CD4-positive, alpha-beta T cell (primary cell): ENCODE measurements around the gene APPL2. TPM values are rescaled to one million over a fixed set of nuclear protein-coding genes. Genes with fewer than 3 reads are reported as not detected.

Source experiments
- ATAC-seq: fragments of 200-7000 bp; cut with Tn5 transposase; one replicate; pipeline ENCODE4 v1.10.0; 2022; ENCODE audit warnings: mild to moderate bottlenecking; ENCODE audit not compliant: poor library complexity
- CTCF ChIA-PET: fragments of 350-600 bp; sonication (Branson Sonifier 250); formaldehyde crosslinking; loops from one replicate; lab custom pipeline; 2021; ENCODE audit warnings: antibody characterized with exemption, inconsistent platforms; lab: Charles Lee
- POLR2A ChIA-PET: fragments of 350-600 bp; sonication (Branson Sonifier 250); formaldehyde crosslinking; loops from one replicate; lab custom pipeline; 2021; ENCODE audit warnings: antibody characterized with exemption, inconsistent platforms; lab: Charles Lee
- DNase-seq, 14 experiments: peaks; one replicate each; pipeline ENCODE4 v3.0.0-alpha.2; 2013 to 2020; ENCODE audit warnings: mixed read lengths in 2 of 14
- H3K27ac ChIP-seq, 2 donors: one replicate each; pipeline versions ENCODE4 v1.5.1 to v1.7.0; 2013; ENCODE audit warnings: low read length in 2 of 2, low read depth in 1 of 2, mild to moderate bottlenecking in 1 of 2
- H3K27me3 ChIP-seq, 2 experiments: 1 replicate in 1 of 2; 2 replicates in 1 of 2; pipeline versions ENCODE4 v1.6.1 to v1.7.0; 2013; ENCODE audit warnings: low read length in 2 of 2, control low read depth in 1 of 2, mild to moderate bottlenecking in 1 of 2, moderate library complexity in 1 of 2; ENCODE audit not compliant: insufficient read depth in 2 of 2, control insufficient read depth in 1 of 2
- H3K36me3 ChIP-seq: one replicate; pipeline ENCODE4 v1.6.1; 2013; ENCODE audit warnings: low read length, control low read depth; ENCODE audit not compliant: insufficient read depth
- H3K4me1 ChIP-seq: one replicate; pipeline ENCODE4 v1.6.1; 2013; ENCODE audit warnings: low read length, control low read depth; ENCODE audit not compliant: insufficient read depth
- H3K4me3 ChIP-seq: one replicate; pipeline ENCODE4 v1.5.1; 2013; ENCODE audit warnings: mild to moderate bottlenecking, low read length, moderate library complexity
- H3K9me3 ChIP-seq, 2 experiments: 1 replicate in 1 of 2; 2 replicates in 1 of 2; pipeline versions ENCODE4 v1.6.1 to v1.7.0; 2013; ENCODE audit warnings: low read length in 2 of 2, mild to moderate bottlenecking in 2 of 2, control low read depth in 1 of 2, moderate library complexity in 1 of 2; ENCODE audit not compliant: control insufficient read depth in 1 of 2, insufficient read depth in 1 of 2
- H3K27ac Mint-ChIP-seq: one replicate; pipeline ENCODE4 v1.8.0; 2020; ENCODE audit warnings: mixed read lengths
- H3K27me3 Mint-ChIP-seq: one replicate; pipeline ENCODE4 v1.8.0; 2021; ENCODE audit warnings: mixed read lengths
- H3K36me3 Mint-ChIP-seq: one replicate; pipeline ENCODE4 v1.8.0; 2021; ENCODE audit warnings: low read depth, mixed read lengths
- H3K4me1 Mint-ChIP-seq: one replicate; pipeline ENCODE4 v1.8.0; 2021; ENCODE audit warnings: low read depth, mixed read lengths
- H3K4me3 Mint-ChIP-seq: one replicate; pipeline ENCODE4 v1.8.0; 2020; ENCODE audit warnings: mild to moderate bottlenecking, mixed read lengths
- H3K9me3 Mint-ChIP-seq: one replicate; pipeline ENCODE4 v1.8.0; 2020; ENCODE audit warnings: mixed read lengths
- intact Hi-C, 2 experiments: fragments of 100-400 bp; cut with DNase I in 1 of 2; cut with micrococcal nuclease in 1 of 2; formaldehyde crosslinking; loops; one replicate each; pipeline versions ENCODE4 v1.15.1 to v1.9.0; 2023 to 2025; cut with DNase I, micrococcal nuclease
- total RNA-seq, 174 experiments: library from RNA in 2 of 174; stranded (reverse) in 2 of 174; gene quantifications; one replicate each; pipeline ENCODE4 v1.2.3 and lab custom pipeline; 2021 to 2026
- TF ChIP-seq, protein P1 (sequence below): fragments of 200-600 bp; IDR thresholded peaks from one replicate; pipeline ENCODE4 v1.8.0; 2022; ENCODE audit warnings: antibody characterized with exemption, mild to moderate bottlenecking

Gene APPL2
- total RNA-seq, 2 experiments from 2014 or later = 58.8 to 59.9 TPM

DNA sequence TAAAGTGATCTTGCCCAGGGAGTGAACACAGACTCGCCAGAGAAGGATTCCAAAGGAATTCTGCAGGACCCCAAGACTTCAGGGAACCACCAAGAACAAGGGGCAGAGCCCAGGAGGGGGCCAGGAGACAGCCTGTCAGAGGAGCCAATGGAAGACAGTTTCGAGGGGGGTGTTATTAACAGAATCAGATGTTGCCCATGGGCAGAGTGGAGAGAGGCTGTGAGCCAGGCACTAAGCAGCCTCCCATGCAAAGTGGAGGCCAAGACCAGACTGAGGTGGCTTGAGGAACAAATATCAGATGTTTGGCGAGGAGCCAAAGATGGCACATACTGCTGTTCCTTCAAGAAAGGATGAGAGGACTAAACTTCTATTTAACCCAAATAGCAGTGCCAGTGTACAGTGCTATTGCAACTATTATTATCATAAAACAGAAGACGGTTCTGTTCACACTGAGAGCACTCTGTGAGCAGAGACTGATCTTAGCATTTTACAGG lies 12.6 kb downstream of the APPL2 start:
- H3K4me3 Mint-ChIP-seq = no peak overlapping the region
- ChIA-PET CTCF (no interaction called here), POLR2A (no interaction called here)
- Histone ChIP-seq H3K36me3 (peaks cover 69% of the 10 kb centered on the region), H3K27me3 (no peaks in the 10 kb centered on the region), H3K9me3 (no peaks in the 10 kb centered on the region), H3K4me1 (peaks cover 3% of the 10 kb centered on the region), H3K27ac (no peak overlapping the region), H3K4me3 (no peak overlapping the region)
- no peak overlapping the region for H3K27ac Mint-ChIP-seq
- DNase-seq (no peak), ATAC-seq (no peak)
- no peaks in the 10 kb centered on the region for H3K27me3 Mint-ChIP-seq
- H3K9me3 Mint-ChIP-seq = no peaks in the 10 kb centered on the region
- peaks cover 26% of the 10 kb centered on the region for H3K4me1 Mint-ChIP-seq
- H3K36me3 Mint-ChIP-seq = peaks cover 94% of the 10 kb centered on the region
- intact Hi-C loops = no loop called here
- TF ChIP-seq, protein P1, sequence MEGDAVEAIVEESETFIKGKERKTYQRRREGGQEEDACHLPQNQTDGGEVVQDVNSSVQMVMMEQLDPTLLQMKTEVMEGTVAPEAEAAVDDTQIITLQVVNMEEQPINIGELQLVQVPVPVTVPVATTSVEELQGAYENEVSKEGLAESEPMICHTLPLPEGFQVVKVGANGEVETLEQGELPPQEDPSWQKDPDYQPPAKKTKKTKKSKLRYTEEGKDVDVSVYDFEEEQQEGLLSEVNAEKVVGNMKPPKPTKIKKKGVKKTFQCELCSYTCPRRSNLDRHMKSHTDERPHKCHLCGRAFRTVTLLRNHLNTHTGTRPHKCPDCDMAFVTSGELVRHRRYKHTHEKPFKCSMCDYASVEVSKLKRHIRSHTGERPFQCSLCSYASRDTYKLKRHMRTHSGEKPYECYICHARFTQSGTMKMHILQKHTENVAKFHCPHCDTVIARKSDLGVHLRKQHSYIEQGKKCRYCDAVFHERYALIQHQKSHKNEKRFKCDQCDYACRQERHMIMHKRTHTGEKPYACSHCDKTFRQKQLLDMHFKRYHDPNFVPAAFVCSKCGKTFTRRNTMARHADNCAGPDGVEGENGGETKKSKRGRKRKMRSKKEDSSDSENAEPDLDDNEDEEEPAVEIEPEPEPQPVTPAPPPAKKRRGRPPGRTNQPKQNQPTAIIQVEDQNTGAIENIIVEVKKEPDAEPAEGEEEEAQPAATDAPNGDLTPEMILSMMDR = no peak

DNA sequence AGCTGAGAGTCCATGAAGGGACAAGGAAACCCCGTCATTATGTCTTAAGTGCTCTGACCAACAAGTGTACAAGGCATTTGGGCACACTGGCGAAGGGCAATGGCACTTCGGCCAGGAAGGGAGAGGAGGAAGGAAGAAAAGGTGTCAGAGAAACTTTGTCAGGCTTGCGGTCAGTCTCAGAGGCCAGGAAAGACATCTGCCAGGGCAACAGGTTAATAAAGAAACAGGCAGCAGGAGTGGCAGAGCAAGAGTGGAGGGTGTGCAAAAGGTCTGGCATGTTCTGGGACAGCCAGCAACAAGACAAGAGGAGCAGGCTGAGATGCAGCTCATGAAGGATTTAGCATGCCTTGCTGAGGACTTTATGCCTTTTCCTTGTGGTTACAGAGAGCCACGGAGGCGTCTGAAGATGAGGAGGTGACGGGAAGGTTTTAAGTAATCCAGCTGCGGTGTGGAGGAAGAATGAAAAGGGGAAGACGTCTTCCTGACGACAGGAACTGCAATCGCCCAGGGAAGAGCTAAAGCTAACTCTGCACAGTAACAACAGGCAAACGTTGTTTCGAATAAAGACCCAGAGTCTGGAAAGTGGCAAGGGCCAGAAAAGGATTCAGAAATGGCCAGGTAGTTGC lies 13.1 kb downstream of the APPL2 start:
- intact Hi-C loops = no loop called here
- Histone ChIP-seq H3K27ac (no peak overlapping the region), H3K4me3 (no peak overlapping the region), H3K9me3 (no peaks in the 10 kb centered on the region), H3K27me3 (no peaks in the 10 kb centered on the region), H3K36me3 (peaks cover 66% of the 10 kb centered on the region), H3K4me1 (peaks cover 3% of the 10 kb centered on the region)
- Mint-ChIP-seq H3K4me3 (no peak overlapping the region), H3K9me3 (no peaks in the 10 kb centered on the region), H3K27me3 (no peaks in the 10 kb centered on the region), H3K4me1 (peaks cover 24% of the 10 kb centered on the region), H3K27ac (no peak overlapping the region), H3K36me3 (peaks cover 94% of the 10 kb centered on the region)
- POLR2A ChIA-PET = no interaction called here
- ATAC-seq (no peak), DNase-seq (no peak)
- TF ChIP-seq, protein P1 = no peak
- CTCF ChIA-PET = no interaction called here

DNA sequence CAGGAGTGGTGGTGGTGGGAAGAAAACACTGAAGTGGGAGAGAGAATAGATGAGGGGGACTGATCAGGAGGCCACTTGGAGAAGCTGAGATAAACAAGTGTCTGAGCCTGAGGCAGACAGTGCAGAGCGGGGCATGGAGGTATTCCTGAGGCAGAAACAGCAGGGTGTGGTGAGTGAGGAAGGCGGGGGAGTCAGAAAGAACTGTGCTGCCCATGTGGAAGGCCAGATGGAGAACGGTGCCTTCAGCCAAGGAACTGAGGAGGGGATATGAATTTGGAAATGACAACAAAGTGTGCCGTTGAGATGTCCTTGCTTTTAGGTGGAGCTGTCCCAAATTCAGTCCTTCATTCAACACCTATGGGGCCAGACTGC lies 13.7 kb downstream of the APPL2 start:
- Histone ChIP-seq H3K4me1 (peaks cover 3% of the 10 kb centered on the region), H3K36me3 (peaks cover 66% of the 10 kb centered on the region), H3K27me3 (no peaks in the 10 kb centered on the region), H3K4me3 (no peak overlapping the region), H3K9me3 (no peaks in the 10 kb centered on the region), H3K27ac (no peak overlapping the region)
- CTCF ChIA-PET = no interaction called here
- H3K27me3 Mint-ChIP-seq = no peaks in the 10 kb centered on the region
- H3K27ac Mint-ChIP-seq = no peak overlapping the region
- intact Hi-C loops = no loop called here
- H3K9me3 Mint-ChIP-seq = no peaks in the 10 kb centered on the region
- POLR2A ChIA-PET = no interaction called here
- no peak for DNase-seq
- TF ChIP-seq, protein P1 = no peak
- no peak for ATAC-seq
- H3K36me3 Mint-ChIP-seq = peaks cover 94% of the 10 kb centered on the region
- H3K4me1 Mint-ChIP-seq = peaks cover 18% of the 10 kb centered on the region
- no peak overlapping the region for H3K4me3 Mint-ChIP-seq
